Parathyroid adenoma (tissue), 2 donors: ENCODE measurements around the gene PACRG.

Experiments used
- H2AFZ ChIP-seq: fragments of 300-600 bp; sonication (generic); one replicate; pipeline ENCODE4 v1.7.0; 2017; ENCODE audit warnings: antibody characterized with exemption, mild to moderate bottlenecking
- H3K27ac ChIP-seq: fragments of 300-600 bp; sonication (generic); one replicate; pipeline ENCODE4 v1.7.0; 2017
- H3K27me3 ChIP-seq: fragments of 300-600 bp; sonication (generic); one replicate; pipeline ENCODE4 v1.7.0; 2017; ENCODE audit warnings: low read length; ENCODE audit not compliant: control insufficient read depth, insufficient read depth
- H3K36me3 ChIP-seq: fragments of 300-600 bp; sonication (generic); one replicate; pipeline ENCODE4 v1.7.0; 2017; ENCODE audit warnings: low read length; ENCODE audit not compliant: control insufficient read depth, insufficient read depth
- H3K4me1 ChIP-seq: fragments of 300-600 bp; sonication (generic); one replicate; pipeline ENCODE4 v1.7.0; 2017; ENCODE audit warnings: control low read depth
- H3K4me2 ChIP-seq: fragments of 300-600 bp; sonication (generic); one replicate; pipeline ENCODE4 v1.7.0; 2017; ENCODE audit warnings: low read length
- H3K4me3 ChIP-seq: fragments of 300-600 bp; sonication (generic); one replicate; pipeline ENCODE4 v1.7.0; 2017; ENCODE audit warnings: low read depth, low read length
- H3K79me2 ChIP-seq: fragments of 300-600 bp; sonication (generic); one replicate; pipeline ENCODE4 v1.7.0; 2017; ENCODE audit warnings: control low read depth
- H3K9ac ChIP-seq: fragments of 300-600 bp; sonication (generic); one replicate; pipeline ENCODE4 v1.7.0; 2017; ENCODE audit warnings: mild to moderate bottlenecking
- H3K9me3 ChIP-seq: fragments of 300-600 bp; sonication (generic); one replicate; pipeline ENCODE4 v1.7.0; 2017; ENCODE audit warnings: low read length; ENCODE audit not compliant: control insufficient read depth
- CTCF ChIP-seq: fragments of 300-600 bp; sonication (generic); IDR thresholded peaks from one replicate; pipeline ENCODE4 v1.7.0; 2017; ENCODE audit warnings: antibody characterized with exemption, mild to moderate bottlenecking
- donor health status: primary hyperparathyroidism.

The PACRG gene

GRCh38 chr6:162681447-162681846 is 46.3 kb upstream of the PACRG start:
- no peaks in the 10 kb centered on the region for H3K27me3 ChIP-seq
- TF ChIP-seq CTCF, result no peak
- H3K4me3 ChIP-seq, result no peak overlapping the region
- H3K9ac ChIP-seq, result no peak overlapping the region
- H3K9me3 ChIP-seq, result no peaks in the 10 kb centered on the region
- no peak overlapping the region for H3K4me2 ChIP-seq
- H2AFZ ChIP-seq, result no peak overlapping the region
- no peaks in the 10 kb centered on the region for H3K36me3 ChIP-seq
- no peaks in the 10 kb centered on the region for H3K79me2 ChIP-seq
- H3K4me1 ChIP-seq, result no peaks in the 10 kb centered on the region
- H3K27ac ChIP-seq, result no peak overlapping the region

- H2AFZ ChIP-seq, result no peak overlapping the region
- H3K79me2 ChIP-seq, result no peaks in the 10 kb centered on the region
- H3K27ac ChIP-seq, result no peak overlapping the region
- H3K36me3 ChIP-seq, result no peaks in the 10 kb centered on the region
- no peak overlapping the region for H3K4me3 ChIP-seq
- no peaks in the 10 kb centered on the region for H3K27me3 ChIP-seq
- H3K4me2 ChIP-seq, result no peak overlapping the region
- TF ChIP-seq CTCF, result no peak
- H3K9ac ChIP-seq, result no peak overlapping the region
- no peaks in the 10 kb centered on the region for H3K9me3 ChIP-seq
- no peaks in the 10 kb centered on the region for H3K4me1 ChIP-seq
These were observed 44.6 kb upstream of the PACRG start for GRCh38 chr6:162683135-162683534.

- Histone ChIP-seq H3K9ac (no peak overlapping the region), H2AFZ (no peak overlapping the region), H3K4me2 (no peak overlapping the region), H3K4me3 (no peak overlapping the region), H3K4me1 (no peaks in the 10 kb centered on the region), H3K27ac (no peak overlapping the region), H3K79me2 (no peaks in the 10 kb centered on the region), H3K27me3 (no peaks in the 10 kb centered on the region), H3K9me3 (no peaks in the 10 kb centered on the region), H3K36me3 (no peaks in the 10 kb centered on the region)
- no peak for TF ChIP-seq CTCF
These were observed 43.7 kb upstream of the PACRG start for GRCh38 chr6:162684052-162684451.

- no peaks in the 10 kb centered on the region for H3K79me2 ChIP-seq
- H3K9ac ChIP-seq, result no peak overlapping the region
- H2AFZ ChIP-seq, result no peak overlapping the region
- H3K36me3 ChIP-seq, result no peaks in the 10 kb centered on the region
- no peaks in the 10 kb centered on the region for H3K9me3 ChIP-seq
- no peaks in the 10 kb centered on the region for H3K4me1 ChIP-seq
- no peaks in the 10 kb centered on the region for H3K27me3 ChIP-seq
- no peak for TF ChIP-seq CTCF
- no peak overlapping the region for H3K4me3 ChIP-seq
- no peak overlapping the region for H3K4me2 ChIP-seq
- no peak overlapping the region for H3K27ac ChIP-seq
These were observed 42.8 kb upstream of the PACRG start for GRCh38 chr6:162684961-162685360.

- no peak for TF ChIP-seq CTCF
- Histone ChIP-seq H3K36me3 (no peaks in the 10 kb centered on the region), H2AFZ (no peak overlapping the region), H3K27ac (no peak overlapping the region), H3K4me2 (no peak overlapping the region), H3K9me3 (no peaks in the 10 kb centered on the region), H3K4me3 (no peak overlapping the region), H3K9ac (no peak overlapping the region), H3K4me1 (no peaks in the 10 kb centered on the region), H3K27me3 (no peaks in the 10 kb centered on the region), H3K79me2 (no peaks in the 10 kb centered on the region)
These were observed 42.2 kb upstream of the PACRG start for GRCh38 chr6:162685586-162685985.
